Spleen (tissue), 11 donors: ENCODE results near the gene LIN7C. TPM values are rescaled to one million over a fixed set of nuclear protein-coding genes. Genes with fewer than 3 reads are reported as not detected.

ENCODE experiments used
- DNase-seq: peaks from one replicate; pipeline ENCODE4 v3.0.0-alpha.2; 2020
- H3K27ac ChIP-seq, 8 donors: fragments of 200-600 bp; sonication (generic) in 7 of 8; 1 replicate in 4 of 8; 2 replicates in 4 of 8; pipeline versions ENCODE4 v1.5.0 to v1.8.0; 2016 to 2021; ENCODE audit warnings: inconsistent platforms in 4 of 8, mild to moderate bottlenecking in 4 of 8, moderate library complexity in 1 of 8
- H3K27me3 ChIP-seq, 7 donors: fragments of 200-600 bp; sonication (generic) in 6 of 7; replicated peaks in 1 of 7; 1 replicate in 4 of 7; 2 replicates in 3 of 7; pipeline versions ENCODE4 v1.5.0 to v1.8.0; 2016 to 2021; ENCODE audit warnings: inconsistent platforms in 3 of 7, mild to moderate bottlenecking in 1 of 7
- H3K36me3 ChIP-seq, 6 donors: fragments of 200-600 bp; sonication (generic) in 5 of 6; 1 replicate in 4 of 6; 2 replicates in 2 of 6; pipeline versions ENCODE4 v1.5.0 to v1.8.0; 2016 to 2021; ENCODE audit warnings: inconsistent platforms in 2 of 6
- H3K4me1 ChIP-seq, 6 donors: fragments of 200-600 bp; sonication (generic) in 5 of 6; 1 replicate in 3 of 6; 2 replicates in 3 of 6; pipeline versions ENCODE4 v1.5.0 to v1.8.0; 2016 to 2021; ENCODE audit warnings: inconsistent platforms in 3 of 6
- H3K4me3 ChIP-seq, 8 donors: fragments of 200-600 bp; sonication (generic) in 7 of 8; 1 replicate in 4 of 8; 2 replicates in 4 of 8; pipeline versions ENCODE4 v1.5.0 to v1.8.0; 2016 to 2021; ENCODE audit warnings: inconsistent platforms in 4 of 8, mild to moderate bottlenecking in 4 of 8, moderate library complexity in 2 of 8
- H3K9me3 ChIP-seq, 8 donors: fragments of 200-600 bp; sonication (generic) in 7 of 8; 1 replicate in 4 of 8; 2 replicates in 4 of 8; pipeline versions ENCODE4 v1.5.0 to v1.8.0; 2016 to 2021; ENCODE audit warnings: inconsistent platforms in 4 of 8
- POLR2A ChIP-seq, 3 donors: fragments of 450-650 bp; IDR thresholded peaks; one replicate each; pipeline ENCODE4 v1.5.1; 2017; ENCODE audit warnings: antibody characterized with exemption in 3 of 3, mild to moderate bottlenecking in 1 of 3
- POLR2AphosphoS5 ChIP-seq, 3 donors: sonication (generic); formaldehyde crosslinking; IDR thresholded peaks; one replicate each; pipeline ENCODE4 v1.5.1; 2017; ENCODE audit warnings: antibody characterized with exemption in 3 of 3
- WGBS, 5 donors: extraction: QIAGEN DNeasy Blood & Tissue Kit in 3 of 5; methylation state at CpG; one replicate each; pipeline versions ENCODE4 v1.1.5 to v1.1.7; 2013 to 2018; 5-methylcytosine and 5-hydroxymethylcytosine counted together
- intact Hi-C: fragments of 100-400 bp; cut with DNase I; formaldehyde crosslinking; loops from one replicate; pipeline ENCODE4 v1.15.0; 2023; ENCODE audit warnings: low total_unique reads
- polyA plus RNA-seq, 3 donors: library from polyadenylated mRNA; stranded (reverse); fragments of 200-250 nt; gene quantifications; one replicate each; pipeline ENCODE4 v1.2.1, GENCODE V29; 2013
- total RNA-seq, 7 donors: library from RNA; depleted of rRNA in 3 of 7; stranded (reverse); fragments of >200 nt in 3 of 7; fragmentation: NEBNext Ultra II Directional in 4 of 7; extraction: Animal tissue kit (Norgen Biotek cat#: 25700) in 4 of 7; gene quantifications; one replicate each; pipeline versions ENCODE4 v1.1.0 to v1.2.1, GENCODE V29; 2016 to 2021
- TF ChIP-seq, protein P1 (sequence below), 11 experiments: fragments of 200-600 bp in 7 of 11; fragments of 450-650 bp in 4 of 11; sonication (generic) in 4 of 11; IDR thresholded peaks in 8 of 11; conservative IDR thresholded peaks in 3 of 11; 1 replicate in 7 of 11; 2 replicates in 4 of 11; pipeline versions ENCODE4 v1.4.0 to v1.8.0; 2016 to 2021; ENCODE audit warnings: antibody characterized with exemption in 11 of 11, inconsistent platforms in 4 of 11, mild to moderate bottlenecking in 1 of 11
- donor health status: healthy with polysubstance abuse.
- donor health status: DM: no; HTN: no; CAD: no; lungs with moderate emphysema.
- donor health status: DM: no; HTN: no; CAD: no.
- donor health status: Bipolar disorder and iron deficiency.
- donor health status: healthy.
- donor health status: DM: no; HTN: no; CAD: no.
- donor health status: DM: yes; HTN: yes; CAD: no.

Gene LIN7C
- total and polyA plus RNA-seq, 10 donors = 4.8 to 42.4 (median 30.5) TPM

DNA sequence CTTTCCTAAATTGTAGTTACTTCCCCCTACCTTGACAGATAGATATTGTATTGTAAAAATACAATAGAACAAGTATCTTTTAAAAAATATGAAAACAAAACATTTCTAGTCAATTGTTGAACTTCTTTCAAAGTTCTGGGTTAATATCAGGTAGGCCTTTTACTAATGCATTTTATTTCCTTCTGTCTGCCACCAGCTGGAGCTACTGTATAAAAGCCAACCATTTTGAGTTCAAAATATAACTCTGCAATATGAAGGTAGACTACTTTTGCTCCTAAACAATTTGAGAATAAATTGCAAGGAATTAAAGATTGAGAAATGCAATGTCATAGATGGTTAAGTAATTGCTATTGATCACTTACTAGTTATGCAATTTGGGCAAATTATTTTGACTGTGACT, 22.1 kb upstream of the LIN7C start:
- H3K4me3 ChIP-seq = no peak overlapping the region
- no peaks in the 10 kb centered on the region for H3K9me3 ChIP-seq
- TF ChIP-seq POLR2A (IDR thresholded peaks at IDR 0.05) (no peak), POLR2AphosphoS5 (IDR thresholded peaks at IDR 0.05) (no peak)
- TF ChIP-seq, protein P1, sequence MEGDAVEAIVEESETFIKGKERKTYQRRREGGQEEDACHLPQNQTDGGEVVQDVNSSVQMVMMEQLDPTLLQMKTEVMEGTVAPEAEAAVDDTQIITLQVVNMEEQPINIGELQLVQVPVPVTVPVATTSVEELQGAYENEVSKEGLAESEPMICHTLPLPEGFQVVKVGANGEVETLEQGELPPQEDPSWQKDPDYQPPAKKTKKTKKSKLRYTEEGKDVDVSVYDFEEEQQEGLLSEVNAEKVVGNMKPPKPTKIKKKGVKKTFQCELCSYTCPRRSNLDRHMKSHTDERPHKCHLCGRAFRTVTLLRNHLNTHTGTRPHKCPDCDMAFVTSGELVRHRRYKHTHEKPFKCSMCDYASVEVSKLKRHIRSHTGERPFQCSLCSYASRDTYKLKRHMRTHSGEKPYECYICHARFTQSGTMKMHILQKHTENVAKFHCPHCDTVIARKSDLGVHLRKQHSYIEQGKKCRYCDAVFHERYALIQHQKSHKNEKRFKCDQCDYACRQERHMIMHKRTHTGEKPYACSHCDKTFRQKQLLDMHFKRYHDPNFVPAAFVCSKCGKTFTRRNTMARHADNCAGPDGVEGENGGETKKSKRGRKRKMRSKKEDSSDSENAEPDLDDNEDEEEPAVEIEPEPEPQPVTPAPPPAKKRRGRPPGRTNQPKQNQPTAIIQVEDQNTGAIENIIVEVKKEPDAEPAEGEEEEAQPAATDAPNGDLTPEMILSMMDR (IDR thresholded peaks at IDR 0.05 in 8 of 11, conservative IDR thresholded peaks at IDR 0.05 in 3 of 11) = no peak
- H3K4me1 ChIP-seq = no peaks in the 10 kb centered on the region
- DNase-seq = no peak
- H3K27ac ChIP-seq = no peak overlapping the region
- no peaks in the 10 kb centered on the region for H3K27me3 ChIP-seq
- no peaks in the 10 kb centered on the region for H3K36me3 ChIP-seq
- intact Hi-C loops = no loop called here

- no peak for TF ChIP-seq POLR2AphosphoS5 (IDR thresholded peaks at IDR 0.05)
- WGBS, 5 donors = 87 to 92% (median 88%) methylated on average over 2 of the region's 2 CpGs
- Histone ChIP-seq H3K4me1 (no peaks in the 10 kb centered on the region), H3K4me3 (no peak overlapping the region), H3K36me3 (no peaks in the 10 kb centered on the region), H3K27me3 (no peaks in the 10 kb centered on the region), H3K27ac (no peak overlapping the region), H3K9me3 (no peaks in the 10 kb centered on the region)
- intact Hi-C loops = no loop called here
- no peak for DNase-seq
These were observed 20.0 kb upstream of the LIN7C start for GRCh38 chr11:27526535-27526934.

DNA sequence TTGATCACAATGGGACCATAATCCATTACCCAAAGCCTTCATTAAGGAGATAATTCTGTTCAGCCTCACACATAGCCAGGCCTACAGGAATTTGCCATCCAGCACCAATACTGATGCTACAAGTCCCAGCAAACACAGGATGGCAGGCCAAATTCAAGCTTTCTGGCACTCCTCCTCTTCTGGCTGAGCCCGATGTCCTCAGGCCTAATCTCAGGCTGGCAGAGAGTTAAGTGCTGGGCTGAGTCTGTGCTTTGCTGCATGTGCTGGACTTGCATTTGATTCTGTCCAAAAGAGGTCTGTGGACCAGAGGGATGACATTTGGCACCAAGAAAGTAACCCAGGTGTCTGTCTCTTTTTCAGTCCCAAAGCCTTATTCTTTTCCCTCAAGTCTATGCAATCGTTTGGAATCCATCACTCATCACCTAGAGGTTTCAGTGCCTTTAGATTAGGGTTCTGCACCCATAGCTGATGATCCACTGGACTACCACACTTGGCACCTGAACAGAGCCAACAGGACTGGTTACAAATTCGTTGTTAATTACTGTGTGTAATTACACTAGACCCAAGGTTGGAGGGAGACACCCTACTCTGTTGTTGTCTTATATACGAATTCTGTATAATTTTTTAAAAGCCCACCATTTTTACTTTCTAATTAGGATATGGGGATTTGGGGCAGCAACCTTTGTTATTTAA, 19.4 kb upstream of the LIN7C start:
- no peak for DNase-seq
- Histone ChIP-seq H3K27ac (no peak overlapping the region), H3K9me3 (no peaks in the 10 kb centered on the region), H3K4me3 (no peak overlapping the region), H3K27me3 (no peaks in the 10 kb centered on the region), H3K36me3 (no peaks in the 10 kb centered on the region), H3K4me1 (no peaks in the 10 kb centered on the region)
- 78 to 84% (median 82%) methylated on average over 4 of the region's 4 CpGs for WGBS, 5 donors
- intact Hi-C loops = no loop called here
- TF ChIP-seq POLR2A (IDR thresholded peaks at IDR 0.05) (no peak), POLR2AphosphoS5 (IDR thresholded peaks at IDR 0.05) (no peak)
- TF ChIP-seq, protein P1 (IDR thresholded peaks at IDR 0.05 in 8 of 11, conservative IDR thresholded peaks at IDR 0.05 in 3 of 11) = no peak

DNA sequence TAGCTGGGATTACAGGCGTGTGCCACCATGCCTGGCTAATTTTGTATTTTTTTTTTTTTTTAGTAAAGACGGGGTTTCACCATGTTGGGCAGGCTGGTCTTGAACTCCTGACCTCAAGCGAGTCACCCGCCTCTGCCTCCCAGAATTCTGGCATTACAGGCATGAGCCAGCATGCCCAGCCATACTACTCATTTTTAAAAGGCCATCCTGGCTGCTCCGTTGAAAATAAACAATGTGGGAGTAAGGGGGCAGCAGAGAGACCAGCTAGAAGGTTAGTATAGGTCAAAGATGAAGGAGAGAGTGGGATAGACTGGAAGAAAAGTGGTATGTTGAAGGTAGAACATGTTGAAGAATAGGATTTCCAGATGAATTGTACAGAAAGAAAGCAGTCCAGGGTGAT, 17.6 kb upstream of the LIN7C start:
- H3K27me3 ChIP-seq = no peaks in the 10 kb centered on the region
- DNase-seq = no peak
- intact Hi-C loops = no loop called here
- no peaks in the 10 kb centered on the region for H3K36me3 ChIP-seq
- no peaks in the 10 kb centered on the region for H3K9me3 ChIP-seq
- H3K4me3 ChIP-seq = no peak overlapping the region
- H3K27ac ChIP-seq = no peak overlapping the region
- TF ChIP-seq, protein P1 (IDR thresholded peaks at IDR 0.05 in 8 of 11, conservative IDR thresholded peaks at IDR 0.05 in 3 of 11) = no peak
- TF ChIP-seq POLR2A (IDR thresholded peaks at IDR 0.05) (no peak), POLR2AphosphoS5 (IDR thresholded peaks at IDR 0.05) (no peak)
- 75 to 80% (median 78%) methylated on average over 5 of the region's 5 CpGs for WGBS, 5 donors
- no peaks in the 10 kb centered on the region for H3K4me1 ChIP-seq
